Osteocyte (in vitro differentiated cells): ENCODE data around the gene BTBD16. TPM values are rescaled to one million over a fixed set of nuclear protein-coding genes. Genes with fewer than 3 reads are reported as not detected.
A peak's percentile ranks its signal among the peaks of the same experiment; 100 is the strongest.

ENCODE experiments used
- DNase-seq: peaks from one replicate; pipeline ENCODE4 v3.0.0; 2021; ENCODE audit warnings: mixed read lengths; ENCODE audit not compliant: unreplicated experiment; ENCODE audit errors: extremely low spot score
- H3K27ac Mint-ChIP-seq: one replicate; pipeline ENCODE4 v1.8.0; 2021; ENCODE audit warnings: mild to moderate bottlenecking, mixed read lengths; ENCODE audit not compliant: unreplicated experiment
- H3K27me3 Mint-ChIP-seq: one replicate; pipeline ENCODE4 v1.8.0; 2021; ENCODE audit warnings: mixed read lengths; ENCODE audit not compliant: unreplicated experiment
- H3K36me3 Mint-ChIP-seq: one replicate; pipeline ENCODE4 v1.8.0; 2021; ENCODE audit warnings: mixed read lengths; ENCODE audit not compliant: unreplicated experiment
- H3K4me1 Mint-ChIP-seq: one replicate; pipeline ENCODE4 v1.8.0; 2021; ENCODE audit warnings: mixed read lengths; ENCODE audit not compliant: unreplicated experiment
- H3K4me3 Mint-ChIP-seq: one replicate; pipeline ENCODE4 v1.8.0; 2021; ENCODE audit warnings: mild to moderate bottlenecking, moderate library complexity, mixed read lengths; ENCODE audit not compliant: unreplicated experiment
- H3K9me3 Mint-ChIP-seq: one replicate; pipeline ENCODE4 v1.8.0; 2021; ENCODE audit warnings: mixed read lengths; ENCODE audit not compliant: unreplicated experiment
- CTCF ChIP-seq: fragments of 200-600 bp; sonication (generic); IDR thresholded peaks from 2 replicates; pipeline ENCODE4 v1.5.0; 2021; ENCODE audit warnings: antibody characterized with exemption, mild to moderate bottlenecking, moderate library complexity
- total RNA-seq: library from RNA; stranded (reverse); gene quantifications from 2 replicates; pipeline ENCODE4 v1.2.1, GENCODE V29; 2021

Gene BTBD16
- total RNA-seq, 1 donor from 2014 or later = not detected

DNA sequence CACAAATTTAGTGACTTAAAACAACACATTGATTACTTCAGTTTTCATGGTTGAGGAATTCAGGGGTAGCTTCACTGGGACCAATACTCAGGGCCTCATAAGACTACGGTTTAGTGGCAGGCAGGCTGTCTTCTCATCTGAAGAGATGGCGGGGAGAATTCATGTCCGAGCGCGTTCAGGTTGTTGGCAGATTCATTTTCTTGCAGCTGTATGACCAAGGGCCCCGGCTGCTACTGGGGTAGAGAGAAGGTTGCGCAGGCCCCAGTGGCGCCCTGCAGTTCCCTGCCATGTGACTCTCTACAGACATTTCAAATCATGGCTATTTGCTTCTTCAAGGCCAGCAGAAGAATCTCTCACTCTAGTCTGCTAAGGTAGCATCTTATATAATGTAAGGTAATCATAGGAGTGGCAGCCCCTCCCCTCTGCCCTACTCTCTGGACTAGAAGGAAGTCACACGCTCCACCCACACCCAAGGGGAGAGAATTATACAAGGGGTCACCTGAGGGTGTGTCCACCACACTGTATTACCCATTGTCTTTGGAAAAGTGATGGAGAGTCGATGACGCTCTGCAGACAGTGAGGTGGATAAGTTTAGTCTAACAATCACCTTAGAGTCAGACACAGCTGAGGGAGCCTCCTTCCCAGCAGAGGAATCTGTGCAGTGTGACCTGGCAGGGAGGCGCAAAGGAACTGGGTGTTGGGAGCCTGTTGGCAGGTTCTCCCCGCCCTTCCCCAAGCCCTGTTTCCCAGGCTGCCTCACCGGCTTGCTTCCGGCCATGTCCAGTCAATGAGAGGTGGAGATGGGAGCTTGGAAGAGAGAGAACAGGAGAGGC is 67.7 kb downstream of the BTBD16 start:
- peak; percentile 63 for DNase-seq
- H3K9me3 Mint-ChIP-seq = no peaks in the 10 kb centered on the region
- H3K27ac Mint-ChIP-seq = no peak overlapping the region
- H3K27me3 Mint-ChIP-seq = no peaks in the 10 kb centered on the region
- peaks cover 17% of the 10 kb centered on the region for H3K4me1 Mint-ChIP-seq
- no peak for TF ChIP-seq CTCF
- no peak overlapping the region for H3K4me3 Mint-ChIP-seq
- no peaks in the 10 kb centered on the region for H3K36me3 Mint-ChIP-seq

GRCh38 chr10:122341141-122341810 is 70.2 kb downstream of the BTBD16 start:
- no peak overlapping the region for H3K27ac Mint-ChIP-seq
- no peak for TF ChIP-seq CTCF
- peaks cover 26% of the 10 kb centered on the region for H3K4me1 Mint-ChIP-seq

DNA sequence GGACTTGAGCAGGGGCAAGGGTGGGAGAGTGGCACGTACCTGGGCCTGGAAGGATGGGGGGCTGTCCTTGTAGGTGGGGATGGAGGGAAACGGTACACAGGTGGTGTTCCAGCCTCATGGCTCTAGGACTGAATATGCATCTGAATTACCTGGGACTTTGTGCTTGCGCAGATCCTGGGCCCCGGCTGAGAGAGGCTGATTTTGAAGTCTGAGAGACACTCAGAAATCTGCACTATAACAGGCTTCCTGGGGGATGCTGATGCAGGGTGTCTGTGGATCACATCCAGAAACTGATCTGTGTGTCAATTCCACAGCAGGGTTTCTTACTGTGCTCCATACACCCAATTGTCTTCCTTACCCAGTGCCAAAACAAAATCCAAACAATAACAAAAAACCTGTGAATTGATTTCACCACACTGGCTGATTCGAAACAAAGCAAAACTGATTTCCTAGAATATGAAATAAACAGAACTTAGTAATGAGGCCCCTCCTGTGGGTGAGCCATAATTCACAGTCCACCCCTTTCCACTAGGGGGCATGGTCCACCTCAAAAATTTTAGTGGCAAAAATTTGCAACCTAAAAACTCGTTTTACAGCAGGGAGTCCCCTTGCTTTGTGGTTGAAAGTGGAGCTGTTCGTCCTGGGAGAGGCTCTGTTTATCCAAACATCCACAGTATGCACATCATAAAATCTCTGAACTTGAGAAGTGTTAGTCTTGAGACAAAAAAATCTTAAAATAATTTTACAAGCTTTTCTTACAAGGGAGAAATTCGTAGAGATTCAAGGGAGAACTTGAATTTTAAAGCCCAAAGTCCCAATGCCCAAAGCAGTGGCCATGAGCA is 71.4 kb downstream of the BTBD16 start:
- Mint-ChIP-seq H3K9me3 (no peaks in the 10 kb centered on the region), H3K27ac (peak overlapping the region; percentile 48), H3K4me3 (no peak overlapping the region), H3K4me1 (peaks cover 26% of the 10 kb centered on the region), H3K27me3 (no peaks in the 10 kb centered on the region), H3K36me3 (no peaks in the 10 kb centered on the region)
- no peak for DNase-seq
- TF ChIP-seq CTCF = peak; percentile 85

More at GRCh38 chr10:122341141-122341810, 70.2 kb downstream of the BTBD16 start:
- Mint-ChIP-seq H3K36me3 (no peaks in the 10 kb centered on the region), H3K9me3 (no peaks in the 10 kb centered on the region), H3K4me3 (no peak overlapping the region), H3K27me3 (no peaks in the 10 kb centered on the region)
- DNase-seq = no peak

DNA sequence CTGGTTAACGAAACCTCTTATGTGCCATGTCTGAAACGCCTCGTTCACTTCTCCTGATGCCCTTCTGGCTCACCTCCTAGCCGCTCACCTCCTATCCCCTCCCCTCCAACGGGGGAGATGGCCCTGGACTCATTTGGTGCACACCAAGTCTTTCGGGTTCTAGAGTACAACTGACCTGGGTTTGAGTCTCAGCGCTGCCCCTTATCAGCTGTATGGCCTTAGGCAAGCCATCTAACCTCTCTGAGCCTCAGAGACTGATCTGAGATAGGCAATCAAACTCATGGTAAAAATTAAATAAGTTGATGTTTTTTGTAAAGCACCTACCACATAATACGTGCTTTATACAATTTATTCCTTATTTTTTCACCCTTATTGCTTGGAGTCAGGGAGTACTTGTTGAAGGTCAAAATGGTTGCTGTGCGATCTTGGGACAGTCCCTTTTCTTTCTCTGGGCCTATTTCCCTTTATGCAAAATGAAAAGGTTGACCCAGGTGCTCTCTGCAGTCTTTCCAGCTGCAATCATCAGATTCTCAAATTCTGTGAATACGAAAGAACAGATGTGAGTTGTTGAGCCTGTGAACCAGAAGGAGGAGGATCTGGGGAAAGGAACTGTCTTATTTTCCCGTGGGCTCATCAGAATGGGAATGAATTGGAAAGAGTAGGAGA is 72.2 kb downstream of the BTBD16 start:
- TF ChIP-seq CTCF = no peak
- no peak for DNase-seq
- H3K36me3 Mint-ChIP-seq = no peaks in the 10 kb centered on the region
- H3K27ac Mint-ChIP-seq = no peak overlapping the region
- no peaks in the 10 kb centered on the region for H3K9me3 Mint-ChIP-seq
- no peaks in the 10 kb centered on the region for H3K27me3 Mint-ChIP-seq
- peaks cover 26% of the 10 kb centered on the region for H3K4me1 Mint-ChIP-seq
- H3K4me3 Mint-ChIP-seq = no peak overlapping the region
